ENCODE results near the gene FDXR.

- no peak for TF ChIP-seq POLR2A (IDR thresholded peaks at IDR 0.05; ENCODE audit: low read length)
- TF ChIP-seq GATA1 (IDR thresholded peaks at IDR 0.05; ENCODE audit: low read depth, low read length), result no peak
Observed at GRCh38 chr17:74821655-74822334, 51.0 kb downstream of the FDXR start.

All from erythroblast (primary cell).